Measurements from ENCODE around the gene CIB4.

CIB4 gene

DNA sequence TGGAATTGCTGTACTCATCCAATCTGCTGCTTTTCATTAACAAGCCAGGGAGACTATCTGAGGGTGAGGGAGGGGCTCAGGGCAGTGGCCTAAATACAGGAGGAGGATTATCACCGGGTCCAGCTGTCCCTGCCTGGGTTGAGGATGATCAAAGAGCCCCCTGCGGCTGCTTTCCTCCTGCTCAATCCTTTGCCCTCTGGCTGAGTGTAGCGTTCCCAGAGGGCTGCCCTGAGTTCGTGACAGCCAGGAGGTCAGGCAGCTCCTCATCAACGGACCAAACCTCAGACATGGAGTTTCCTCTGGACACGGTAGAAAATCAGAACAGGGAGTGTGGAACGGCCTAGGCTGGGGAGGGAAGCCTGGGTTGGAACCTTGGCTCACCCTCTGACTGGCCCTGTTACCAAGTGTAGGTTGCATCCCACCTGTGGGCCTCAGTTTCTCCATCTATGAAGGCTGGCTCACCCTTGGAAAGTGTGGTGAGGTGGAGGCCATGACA, 23.5 kb downstream of the CIB4 start:
- no peak for TF ChIP-seq SIN3A (IDR thresholded peaks at IDR 0.05; ENCODE audit: borderline replicate concordance, insufficient read depth, low read length)
- no peak for TF ChIP-seq TAF1 (IDR thresholded peaks at IDR 0.05; ENCODE audit: borderline replicate concordance, insufficient read depth, low read length)
- TF ChIP-seq FOXP2 (optimal IDR thresholded peaks at IDR 0.05; ENCODE audit: borderline replicate concordance, extremely low read depth, extremely low read length, insufficient read depth) = no peak
- TF ChIP-seq POLR2AphosphoS5 (IDR thresholded peaks at IDR 0.05; ENCODE audit: low read depth, low read length) = no peak
- TF ChIP-seq REST (IDR thresholded peaks at IDR 0.05; ENCODE audit: insufficient read depth in 1 of 2, low read depth in 2 of 2, low read length in 2 of 2) = no peak

GRCh38 chr2:26616706-26617587, 24.2 kb downstream of the CIB4 start:
- no peak for TF ChIP-seq POLR2AphosphoS5 (IDR thresholded peaks at IDR 0.05; ENCODE audit: low read depth, low read length)
- no peak for TF ChIP-seq FOXP2 (optimal IDR thresholded peaks at IDR 0.05; ENCODE audit: borderline replicate concordance, extremely low read depth, extremely low read length, insufficient read depth)
- TF ChIP-seq SIN3A (IDR thresholded peaks at IDR 0.05; ENCODE audit: borderline replicate concordance, insufficient read depth, low read length) = no peak
- no peak for TF ChIP-seq TAF1 (IDR thresholded peaks at IDR 0.05; ENCODE audit: borderline replicate concordance, insufficient read depth, low read length)
- no peak for TF ChIP-seq REST (IDR thresholded peaks at IDR 0.05; ENCODE audit: insufficient read depth in 1 of 2, low read depth in 2 of 2, low read length in 2 of 2)

- TF ChIP-seq TAF1 (IDR thresholded peaks at IDR 0.05; ENCODE audit: borderline replicate concordance, insufficient read depth, low read length) = no peak
- TF ChIP-seq SIN3A (IDR thresholded peaks at IDR 0.05; ENCODE audit: borderline replicate concordance, insufficient read depth, low read length) = no peak
- TF ChIP-seq POLR2AphosphoS5 (IDR thresholded peaks at IDR 0.05; ENCODE audit: low read depth, low read length) = no peak
- no peak for TF ChIP-seq REST (IDR thresholded peaks at IDR 0.05; ENCODE audit: insufficient read depth in 1 of 2, low read depth in 2 of 2, low read length in 2 of 2)
- no peak for TF ChIP-seq FOXP2 (optimal IDR thresholded peaks at IDR 0.05; ENCODE audit: borderline replicate concordance, extremely low read depth, extremely low read length, insufficient read depth)
These were observed 25.1 kb downstream of the CIB4 start for GRCh38 chr2:26615860-26616705.

DNA sequence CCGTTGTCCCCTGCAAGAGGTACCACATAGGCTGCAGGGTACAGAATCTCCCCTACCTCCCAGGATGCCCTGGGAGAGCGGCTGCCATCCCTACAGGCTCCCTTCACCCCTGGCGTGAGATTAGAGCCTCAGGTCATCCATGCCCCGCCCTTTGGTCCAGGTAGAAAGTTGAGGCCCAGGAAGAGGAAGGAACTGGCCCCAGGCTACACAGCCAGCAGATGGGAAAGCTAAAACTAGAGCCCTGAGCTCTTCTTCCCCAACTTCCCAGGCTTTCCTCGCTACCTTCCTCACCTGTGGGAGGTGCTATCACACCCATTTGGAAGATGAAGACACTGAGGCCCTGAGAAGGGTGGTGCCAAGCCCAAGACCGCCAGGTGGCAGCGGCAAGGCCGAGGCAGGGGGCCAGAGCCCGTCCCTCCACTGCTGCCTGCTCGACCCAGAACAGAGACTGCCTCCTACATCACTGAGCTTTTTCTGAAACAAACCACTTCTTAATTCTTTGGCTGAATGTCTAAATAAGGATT, 25.8 kb downstream of the CIB4 start:
- TF ChIP-seq SIN3A (IDR thresholded peaks at IDR 0.05; ENCODE audit: borderline replicate concordance, insufficient read depth, low read length) = no peak
- TF ChIP-seq POLR2AphosphoS5 (IDR thresholded peaks at IDR 0.05; ENCODE audit: low read depth, low read length) = no peak
- TF ChIP-seq TAF1 (IDR thresholded peaks at IDR 0.05; ENCODE audit: borderline replicate concordance, insufficient read depth, low read length) = no peak
- TF ChIP-seq REST (IDR thresholded peaks at IDR 0.05; ENCODE audit: insufficient read depth in 1 of 2, low read depth in 2 of 2, low read length in 2 of 2) = no peak
- no peak for TF ChIP-seq FOXP2 (optimal IDR thresholded peaks at IDR 0.05; ENCODE audit: borderline replicate concordance, extremely low read depth, extremely low read length, insufficient read depth)
